Small intestine (tissue), 16 donors: ENCODE results near the gene LYPLAL1. TPM values are rescaled to one million over a fixed set of nuclear protein-coding genes. Genes with fewer than 3 reads are reported as not detected.
A peak's percentile ranks its signal among the peaks of the same experiment; 100 is the strongest.

ENCODE experiments used
- DNase-seq, 2 donors: peaks; one replicate each; pipeline versions ENCODE4 v3.0.0 to v3.0.0-alpha.2; 2013
- FAIRE-seq: peaks from 2 replicates; lab custom pipeline; 2012; peaks lifted over from hg19 to GRCh38; lab: Jason Lieb, UNC
- H3K27ac ChIP-seq, 3 donors: one replicate each; pipeline ENCODE4 v1.5.1; 2013; ENCODE audit warnings: low read length in 2 of 3, mild to moderate bottlenecking in 2 of 3, control low read depth in 1 of 3, inconsistent platforms in 1 of 3, low read depth in 1 of 3, moderate library complexity in 1 of 3
- H3K27me3 ChIP-seq, 3 donors: one replicate each; pipeline ENCODE4 v1.6.1; 2013; ENCODE audit warnings: low read length in 3 of 3, inconsistent platforms in 1 of 3; ENCODE audit not compliant: control insufficient read depth in 3 of 3, insufficient read depth in 3 of 3
- H3K36me3 ChIP-seq, 3 donors: one replicate each; pipeline ENCODE4 v1.6.1; 2013; ENCODE audit warnings: low read length in 3 of 3, inconsistent platforms in 1 of 3, low read depth in 1 of 3, mild to moderate bottlenecking in 1 of 3, moderate library complexity in 1 of 3; ENCODE audit not compliant: control insufficient read depth in 3 of 3, insufficient read depth in 2 of 3
- H3K4me1 ChIP-seq, 3 donors: one replicate each; pipeline ENCODE4 v1.6.1; 2013; ENCODE audit warnings: low read length in 2 of 3, inconsistent platforms in 1 of 3, low read depth in 1 of 3, mild to moderate bottlenecking in 1 of 3, moderate library complexity in 1 of 3; ENCODE audit not compliant: control insufficient read depth in 3 of 3, insufficient read depth in 2 of 3
- H3K4me3 ChIP-seq, 3 donors: one replicate each; pipeline ENCODE4 v1.5.1; 2013; ENCODE audit warnings: low read length in 3 of 3, control low read depth in 1 of 3, inconsistent platforms in 1 of 3, low read depth in 1 of 3, mild to moderate bottlenecking in 1 of 3, moderate library complexity in 1 of 3
- H3K9me3 ChIP-seq, 2 donors: one replicate each; pipeline ENCODE4 v1.6.1; 2013; ENCODE audit warnings: low read depth in 1 of 2, low read length in 1 of 2; ENCODE audit not compliant: control insufficient read depth in 2 of 2, insufficient read depth in 1 of 2
- WGBS, 3 donors: extraction: QIAGEN DNeasy Blood & Tissue Kit; methylation state at CpG; one replicate each; pipeline ENCODE4 v1.1.7; 2013; 5-methylcytosine and 5-hydroxymethylcytosine counted together
- long read RNA-seq, 10 donors: transcript quantifications; one replicate each; lab custom pipeline, GENCODE V29; 2026
- polyA plus RNA-seq, 4 donors: library from polyadenylated mRNA; stranded (reverse) in 3 of 4; unstranded in 1 of 4; fragments of 200-250 nt in 3 of 4; fragments of 120-200 nt in 1 of 4; gene quantifications; one replicate each; pipeline versions ENCODE4 v1.2.1 to v1.2.3, GENCODE V29; 2013
- donor health status: healthy with polysubstance abuse.
- donor health status: control.
- donor health status: control.
- donor health status: Bipolar disorder and iron deficiency.
- donor health status: healthy.

LYPLAL1 gene
- polyA plus RNA-seq = 10 to 100 TPM; 16.2 to 36.9 (median 28.3) TPM
- long read RNA-seq, donor 1 = 0 reads
- long read RNA-seq, donor 2, partial matches to known transcripts = 0 of 9 reads
- long read RNA-seq, donor 2, other reads (novel, unspliced or antisense) = 0 of 9 reads
- long read RNA-seq, donor 3, transcript LYPLAL1-202 (5 exons, 1,898 nt) = major isoform, 5 of 8 reads
- long read RNA-seq, donor 3, partial matches to known transcripts = 0 of 8 reads
- long read RNA-seq, donor 3, other reads (novel, unspliced or antisense) = 0 of 8 reads
- long read RNA-seq, donor 4 = 0 reads
- long read RNA-seq, donor 5, partial matches to known transcripts = 0 of 3 reads
- long read RNA-seq, donor 5, other reads (novel, unspliced or antisense) = 0 of 3 reads
- long read RNA-seq, donor 6, transcript LYPLAL1-202 (5 exons, 1,898 nt) = major isoform, 9 of 14 reads
- long read RNA-seq, donor 6, partial matches to known transcripts = 0 of 14 reads
- long read RNA-seq, donor 6, other reads (novel, unspliced or antisense) = 0 of 14 reads
- long read RNA-seq, donor 7 = 0 reads
- long read RNA-seq, donor 8, partial matches to known transcripts = 0 of 4 reads
- long read RNA-seq, donor 8, other reads (novel, unspliced or antisense) = 0 of 4 reads
- long read RNA-seq, donor 9, partial matches to known transcripts = 0 of 3 reads
- long read RNA-seq, donor 9, other reads (novel, unspliced or antisense) = 0 of 3 reads
- long read RNA-seq, donor 10, transcript LYPLAL1-202 (5 exons, 1,898 nt) = major isoform, 5 of 12 reads
- long read RNA-seq, donor 10, partial matches to known transcripts = 0 of 12 reads
- long read RNA-seq, donor 10, other reads (novel, unspliced or antisense) = 0 of 12 reads

- FAIRE-seq = no peak
- Histone ChIP-seq H3K4me1 (peaks cover 0 to 5% (median 0%) of the 10 kb centered on the region in 3 donors), H3K9me3 (no peaks in the 10 kb centered on the region), H3K36me3 (no peaks in the 10 kb centered on the region), H3K4me3 (peak within 1 kb of the TSS; percentile 70 to 95 (median 89)), H3K27ac (peak within 1 kb of the TSS; percentile 78 to 96 (median 87)), H3K27me3 (no peaks in the 10 kb centered on the region)
- 0 to 1% (median 1%) methylated on average over 48 of the region's 48 CpGs for WGBS, 3 donors
- peak; percentile 85 to 94 for DNase-seq
Measured at GRCh38 chr1:219173758-219174459, at the start of gene LYPLAL1. Gene LYPLAL1, plus strand, starts transcription at chr1:219173878. Its CDS starts 13 bp downstream, at chr1:219173891.

- no peak overlapping the region for H3K4me3 ChIP-seq
- no peaks in the 10 kb centered on the region for H3K4me1 ChIP-seq
- no peaks in the 10 kb centered on the region for H3K36me3 ChIP-seq
- DNase-seq (no peak), FAIRE-seq (no peak)
- H3K9me3 ChIP-seq = no peaks in the 10 kb centered on the region
- 83 to 89% (median 88%) methylated on average over 5 of the region's 5 CpGs for WGBS, 3 donors
- H3K27ac ChIP-seq = no peak overlapping the region
- H3K27me3 ChIP-seq = no peaks in the 10 kb centered on the region
Measured at GRCh38 chr1:219124163-219124562, 49.5 kb upstream of the LYPLAL1 start.

GRCh38 chr1:219125342-219125741 is 48.3 kb upstream of the LYPLAL1 start:
- Histone ChIP-seq H3K4me3 (no peak overlapping the region), H3K9me3 (no peaks in the 10 kb centered on the region), H3K4me1 (no peaks in the 10 kb centered on the region), H3K27ac (no peak overlapping the region), H3K27me3 (no peaks in the 10 kb centered on the region), H3K36me3 (no peaks in the 10 kb centered on the region)
- FAIRE-seq = no peak
- 93 to 94% (median 94%) methylated on average over 4 of the region's 4 CpGs for WGBS, 3 donors
- DNase-seq = no peak

- FAIRE-seq = no peak
- no peaks in the 10 kb centered on the region for H3K4me1 ChIP-seq
- H3K27ac ChIP-seq = no peak overlapping the region
- H3K4me3 ChIP-seq = no peak overlapping the region
- DNase-seq = no peak
- H3K27me3 ChIP-seq = no peaks in the 10 kb centered on the region
- no peaks in the 10 kb centered on the region for H3K36me3 ChIP-seq
- H3K9me3 ChIP-seq = no peaks in the 10 kb centered on the region
- WGBS, 3 donors = 56 to 76% (median 70%) methylated on average over 2 of the region's 2 CpGs
Measured at GRCh38 chr1:219126377-219126776, 47.3 kb upstream of the LYPLAL1 start.

GRCh38 chr1:219128957-219129356 is 44.7 kb upstream of the LYPLAL1 start:
- FAIRE-seq (no peak), DNase-seq (no peak)
- WGBS, 3 donors = 78 to 88% (median 83%) methylated on average over 2 of the region's 2 CpGs

GRCh38 chr1:219130366-219130935 is 43.2 kb upstream of the LYPLAL1 start:
- DNase-seq (no peak), FAIRE-seq (no peak)
- Histone ChIP-seq H3K27ac (no peak overlapping the region), H3K4me3 (no peak overlapping the region), H3K36me3 (no peaks in the 10 kb centered on the region), H3K4me1 (no peaks in the 10 kb centered on the region), H3K27me3 (no peaks in the 10 kb centered on the region), H3K9me3 (no peaks in the 10 kb centered on the region)
- 70 to 92% (median 76%) methylated on average over 1 of the region's 1 CpG for WGBS, 3 donors

More at GRCh38 chr1:219128957-219129356, 44.7 kb upstream of the LYPLAL1 start:
- no peaks in the 10 kb centered on the region for H3K36me3 ChIP-seq
- no peaks in the 10 kb centered on the region for H3K9me3 ChIP-seq
- no peak overlapping the region for H3K4me3 ChIP-seq
- H3K4me1 ChIP-seq = no peaks in the 10 kb centered on the region
- no peak overlapping the region for H3K27ac ChIP-seq
- H3K27me3 ChIP-seq = no peaks in the 10 kb centered on the region

- Histone ChIP-seq H3K9me3 (no peaks in the 10 kb centered on the region), H3K27me3 (no peaks in the 10 kb centered on the region), H3K36me3 (no peaks in the 10 kb centered on the region), H3K4me3 (no peak overlapping the region), H3K27ac (no peak overlapping the region), H3K4me1 (no peaks in the 10 kb centered on the region)
- 79 to 85% (median 82%) methylated on average over 1 of the region's 1 CpG for WGBS, 3 donors
- DNase-seq = no peak
- FAIRE-seq = no peak
Measured at GRCh38 chr1:219132939-219133338, 40.7 kb upstream of the LYPLAL1 start.

- H3K4me3 ChIP-seq = no peak overlapping the region
- DNase-seq = no peak
- no peak overlapping the region for H3K27ac ChIP-seq
- no peaks in the 10 kb centered on the region for H3K36me3 ChIP-seq
- no peak for FAIRE-seq
- WGBS, 3 donors = 78 to 87% (median 84%) methylated on average over 3 of the region's 3 CpGs
- H3K9me3 ChIP-seq = no peaks in the 10 kb centered on the region
- H3K27me3 ChIP-seq = no peaks in the 10 kb centered on the region
- no peaks in the 10 kb centered on the region for H3K4me1 ChIP-seq
Measured at GRCh38 chr1:219138747-219139146, 34.9 kb upstream of the LYPLAL1 start.
